ENCODE results near the gene SPACA1. TPM values are rescaled to one million over a fixed set of nuclear protein-coding genes. Genes with fewer than 3 reads are reported as not detected.

Gene SPACA1
- total RNA-seq, 2 experiments from 2014 or later = not detected

DNA sequence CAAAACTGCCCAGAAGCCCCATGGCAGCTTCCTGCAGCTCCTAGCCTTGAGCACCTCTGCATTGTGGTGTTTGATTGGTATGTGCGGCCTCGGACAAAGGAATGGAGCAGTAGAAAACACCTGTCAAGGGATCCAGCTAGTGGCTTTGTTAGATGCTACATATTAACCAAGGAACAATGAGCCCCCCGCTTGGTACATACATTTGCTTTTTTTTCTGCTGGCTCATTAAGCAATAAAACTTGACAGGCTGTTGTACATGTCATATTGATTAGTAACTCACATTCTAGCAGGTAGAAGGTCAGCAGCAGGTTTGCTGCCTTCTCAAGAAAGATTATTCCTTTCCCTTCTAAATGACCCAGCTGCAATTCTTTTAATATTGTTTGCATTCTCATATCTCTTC, 937 bp downstream of the SPACA1 start:
- H3K27ac Mint-ChIP-seq = no peak overlapping the region
- CTCF ChIA-PET = no interaction called here
- peaks cover 15% of the 10 kb centered on the region for H3K27me3 Mint-ChIP-seq

DNA sequence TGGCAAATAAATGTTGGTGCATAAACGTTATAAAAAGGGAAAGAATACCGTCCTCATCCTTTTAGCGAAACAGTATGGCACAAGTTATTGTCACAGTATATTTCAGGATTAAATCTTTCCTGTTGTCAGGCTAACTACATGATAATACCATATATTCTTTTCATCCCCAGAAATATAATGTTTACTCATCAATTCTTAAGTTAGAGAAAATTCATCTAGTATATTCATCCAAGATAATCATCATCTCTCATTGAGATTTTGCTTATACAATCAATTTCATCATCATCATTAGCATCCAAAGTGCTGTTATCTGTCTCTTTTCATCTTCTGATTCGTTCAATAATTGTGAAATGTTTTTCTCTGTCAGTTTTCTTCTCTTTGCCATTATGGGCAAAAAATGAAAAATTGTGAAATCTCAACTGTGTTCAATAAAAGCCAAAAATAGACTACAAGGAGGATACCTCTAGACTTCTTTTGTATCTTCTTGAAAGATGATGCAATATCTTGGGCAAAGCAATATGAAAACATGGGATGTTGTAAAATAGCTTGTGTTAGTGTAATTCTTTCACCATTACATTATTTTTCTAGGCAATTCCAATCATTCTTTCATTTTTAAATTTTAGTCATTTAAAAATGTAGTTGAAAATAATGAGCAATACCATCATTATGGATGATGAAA, 2.6 kb downstream of the SPACA1 start:
- no peak for ATAC-seq
- Mint-ChIP-seq H3K36me3 (peaks cover 1% of the 10 kb centered on the region), H3K9me3 (ENCODE audit: low read depth) (peaks cover 2% of the 10 kb centered on the region)

More for the DNA sequence above, 937 bp downstream of the SPACA1 start:
- no peak for ATAC-seq
- H3K36me3 Mint-ChIP-seq = peaks cover 1% of the 10 kb centered on the region
- peaks cover 2% of the 10 kb centered on the region for H3K9me3 Mint-ChIP-seq (ENCODE audit: low read depth)
- no peak for DNase-seq
- H3K4me3 Mint-ChIP-seq = no peak overlapping the region
- no peaks in the 10 kb centered on the region for H3K4me1 Mint-ChIP-seq

DNA sequence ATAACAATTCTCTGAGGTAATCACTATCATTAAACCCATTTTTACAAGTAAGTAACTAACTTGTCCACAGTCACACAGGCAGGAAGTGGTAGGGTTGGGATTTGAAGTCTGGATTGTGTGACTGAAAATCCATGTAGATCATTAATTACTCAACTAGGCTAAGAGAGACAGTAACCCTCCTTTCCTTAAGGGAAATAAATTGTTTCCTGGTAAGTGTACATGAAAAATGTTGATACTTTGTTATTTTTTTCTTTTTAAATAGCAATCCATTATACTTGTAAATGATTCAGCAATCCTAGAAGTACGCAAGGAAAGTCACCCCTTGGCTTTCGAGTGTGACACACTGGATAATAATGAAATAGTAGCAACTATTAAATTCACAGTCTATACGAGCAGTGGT, 11.6 kb downstream of the SPACA1 start:
- CTCF ChIA-PET = no interaction called here
- H3K27ac Mint-ChIP-seq = no peak overlapping the region
- no peaks in the 10 kb centered on the region for H3K4me1 Mint-ChIP-seq
- H3K9me3 Mint-ChIP-seq (ENCODE audit: low read depth) = no peaks in the 10 kb centered on the region
- H3K4me3 Mint-ChIP-seq = no peak overlapping the region
- no peak for DNase-seq
- ATAC-seq = no peak
- peaks cover 36% of the 10 kb centered on the region for H3K27me3 Mint-ChIP-seq
- H3K36me3 Mint-ChIP-seq = no peaks in the 10 kb centered on the region

More for the DNA sequence above, 2.6 kb downstream of the SPACA1 start:
- Mint-ChIP-seq H3K4me3 (no peak overlapping the region), H3K4me1 (no peaks in the 10 kb centered on the region), H3K27me3 (peaks cover 17% of the 10 kb centered on the region), H3K27ac (no peak overlapping the region)
- CTCF ChIA-PET = no interaction called here
- no peak for DNase-seq

DNA sequence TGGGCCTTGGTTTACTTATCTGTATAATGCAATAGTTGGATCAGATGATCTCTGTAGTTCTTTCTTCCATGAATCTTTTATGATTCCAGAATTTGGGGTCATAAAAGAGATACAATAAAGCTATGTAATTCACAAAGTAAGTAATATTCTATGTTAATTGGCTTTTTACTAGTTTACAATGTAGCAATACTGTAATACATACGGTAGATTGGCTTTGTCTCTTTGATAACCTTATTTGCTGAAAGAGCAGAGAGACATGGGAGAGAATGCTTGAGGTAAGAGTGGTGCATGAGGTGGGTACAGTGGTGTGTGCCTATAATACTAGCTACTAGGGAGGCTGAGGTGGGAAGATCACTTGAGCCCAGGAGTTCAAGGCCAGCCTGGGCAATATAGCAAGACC, 14.7 kb downstream of the SPACA1 start:
- Mint-ChIP-seq H3K27me3 (peaks cover 30% of the 10 kb centered on the region), H3K36me3 (no peaks in the 10 kb centered on the region), H3K27ac (no peak overlapping the region), H3K4me3 (no peak overlapping the region), H3K9me3 (ENCODE audit: low read depth) (no peaks in the 10 kb centered on the region), H3K4me1 (no peaks in the 10 kb centered on the region)
- ATAC-seq (no peak), DNase-seq (no peak)
- CTCF ChIA-PET = no interaction called here

DNA sequence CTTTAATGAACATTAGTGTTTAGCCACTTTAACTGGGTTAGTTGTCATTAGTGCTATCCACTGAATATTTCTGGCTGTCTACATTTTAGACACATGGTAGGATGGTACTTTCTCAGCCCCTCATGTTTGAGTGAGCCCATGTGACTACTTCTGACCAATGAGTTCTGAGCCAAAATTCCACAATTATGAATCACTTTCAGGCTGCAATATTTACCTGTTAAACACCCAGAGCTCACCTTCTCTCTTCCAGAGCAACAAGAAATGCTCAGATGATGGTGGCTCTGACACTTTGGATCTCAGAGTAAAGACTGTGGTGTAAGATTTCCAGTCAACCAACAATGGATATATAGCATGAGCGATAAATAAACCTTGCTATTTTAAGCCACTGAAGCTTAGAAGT, 24.8 kb downstream of the SPACA1 start:
- H3K9me3 Mint-ChIP-seq (ENCODE audit: low read depth) = no peaks in the 10 kb centered on the region
- DNase-seq (no peak), ATAC-seq (no peak)
- CTCF ChIA-PET = no interaction called here
- H3K27me3 Mint-ChIP-seq = no peaks in the 10 kb centered on the region
- H3K4me1 Mint-ChIP-seq = no peaks in the 10 kb centered on the region
- no peaks in the 10 kb centered on the region for H3K36me3 Mint-ChIP-seq
- no peak overlapping the region for H3K4me3 Mint-ChIP-seq
- H3K27ac Mint-ChIP-seq = no peak overlapping the region

DNA sequence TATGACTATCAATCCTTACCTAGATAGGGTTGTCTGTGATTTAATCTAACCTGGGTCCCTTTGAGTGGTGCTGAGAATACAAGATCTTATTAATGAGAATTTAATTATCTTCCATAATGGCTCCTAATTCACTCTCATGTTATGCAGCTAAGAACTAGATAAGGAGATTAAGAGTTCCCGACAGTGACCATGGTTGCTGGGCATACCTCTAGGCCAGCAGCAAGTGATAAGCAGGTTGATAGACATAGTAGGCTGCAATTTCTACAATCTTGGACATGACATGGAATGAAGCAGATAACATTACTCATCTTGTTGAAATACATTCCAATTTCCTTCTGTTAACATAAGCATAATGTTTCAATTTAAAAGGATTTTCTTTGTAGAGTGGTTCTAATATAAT, 27.1 kb downstream of the SPACA1 start:
- H3K27me3 Mint-ChIP-seq = no peaks in the 10 kb centered on the region
- CTCF ChIA-PET = no interaction called here

DNA sequence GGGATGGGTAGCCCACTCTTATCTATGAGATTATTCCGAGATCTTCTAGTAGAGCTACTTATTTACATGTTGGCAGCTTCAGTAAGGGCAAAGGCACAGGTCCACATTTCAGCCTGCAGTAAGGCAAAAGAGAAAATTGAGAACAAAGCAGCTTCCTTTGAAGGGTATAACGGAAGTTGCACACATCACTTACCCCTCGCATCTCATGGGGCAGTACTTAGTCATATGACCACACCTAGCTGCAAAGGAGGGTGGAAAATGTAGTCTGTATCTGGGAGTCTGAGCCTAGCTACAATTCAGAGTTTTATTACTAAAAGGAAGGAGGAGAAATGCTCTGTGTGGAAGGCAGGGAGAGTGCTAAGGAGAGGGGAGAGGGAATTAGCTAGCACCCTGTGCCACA, 29.7 kb downstream of the SPACA1 start:
- Mint-ChIP-seq H3K4me1 (no peaks in the 10 kb centered on the region), H3K4me3 (no peak overlapping the region), H3K9me3 (ENCODE audit: low read depth) (no peaks in the 10 kb centered on the region), H3K27me3 (peaks cover 3% of the 10 kb centered on the region), H3K27ac (no peak overlapping the region), H3K36me3 (no peaks in the 10 kb centered on the region)
- CTCF ChIA-PET = no interaction called here
- no peak for ATAC-seq
- DNase-seq = no peak

More for the DNA sequence above, 27.1 kb downstream of the SPACA1 start:
- Mint-ChIP-seq H3K9me3 (ENCODE audit: low read depth) (no peaks in the 10 kb centered on the region), H3K27ac (no peak overlapping the region), H3K36me3 (no peaks in the 10 kb centered on the region), H3K4me1 (no peaks in the 10 kb centered on the region), H3K4me3 (no peak overlapping the region)
- DNase-seq = no peak
- ATAC-seq = no peak

DNA sequence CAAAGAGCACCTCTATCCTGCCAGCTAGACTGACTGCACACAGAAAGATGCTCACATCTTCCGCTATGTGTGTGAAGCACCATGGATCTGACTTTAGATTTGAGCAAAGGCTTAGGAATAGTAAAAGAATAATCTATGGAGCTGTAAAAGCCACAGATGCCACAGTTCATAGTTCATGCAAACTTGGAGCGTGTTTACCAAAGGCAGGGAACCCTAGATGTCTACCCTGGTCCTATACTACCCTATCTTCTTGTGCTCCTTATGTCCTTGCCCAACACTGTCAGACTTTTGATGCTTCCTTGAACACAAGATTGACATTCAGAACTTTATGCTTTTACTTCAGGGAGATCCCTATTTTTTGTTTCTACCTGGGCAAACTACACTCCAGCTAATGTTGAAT, 39.2 kb downstream of the SPACA1 start:
- ATAC-seq (no peak), DNase-seq (no peak)
- Mint-ChIP-seq H3K4me1 (no peaks in the 10 kb centered on the region), H3K27ac (no peak overlapping the region), H3K4me3 (no peak overlapping the region), H3K9me3 (ENCODE audit: low read depth) (peaks cover 2% of the 10 kb centered on the region), H3K36me3 (no peaks in the 10 kb centered on the region), H3K27me3 (peaks cover 17% of the 10 kb centered on the region)
- CTCF ChIA-PET = no interaction called here

DNA sequence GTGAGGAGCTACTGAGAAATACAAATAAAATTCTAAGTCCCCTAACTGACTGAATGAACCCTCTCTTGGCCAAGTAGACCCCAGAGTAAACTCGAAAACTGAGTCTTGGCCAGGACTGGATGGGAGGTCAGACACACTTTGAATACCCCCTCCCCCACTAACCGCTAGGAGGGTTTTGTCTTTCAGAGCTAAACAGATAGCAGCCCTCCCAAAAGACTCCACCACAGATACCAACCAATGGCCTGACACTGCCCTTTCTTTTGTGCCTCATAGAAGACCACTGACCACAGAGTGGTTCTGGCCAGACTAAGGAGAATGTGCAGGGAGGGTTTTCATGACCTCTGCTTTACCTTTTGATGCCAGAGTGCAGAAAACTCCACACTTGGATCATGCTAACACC, 42.1 kb downstream of the SPACA1 start:
- peaks cover 12% of the 10 kb centered on the region for H3K27me3 Mint-ChIP-seq
- no peaks in the 10 kb centered on the region for H3K36me3 Mint-ChIP-seq
- no peak for DNase-seq
- no peak overlapping the region for H3K27ac Mint-ChIP-seq
- CTCF ChIA-PET = no interaction called here
- H3K4me3 Mint-ChIP-seq = no peak overlapping the region
- no peaks in the 10 kb centered on the region for H3K9me3 Mint-ChIP-seq (ENCODE audit: low read depth)
- H3K4me1 Mint-ChIP-seq = no peaks in the 10 kb centered on the region
- no peak for ATAC-seq

DNA sequence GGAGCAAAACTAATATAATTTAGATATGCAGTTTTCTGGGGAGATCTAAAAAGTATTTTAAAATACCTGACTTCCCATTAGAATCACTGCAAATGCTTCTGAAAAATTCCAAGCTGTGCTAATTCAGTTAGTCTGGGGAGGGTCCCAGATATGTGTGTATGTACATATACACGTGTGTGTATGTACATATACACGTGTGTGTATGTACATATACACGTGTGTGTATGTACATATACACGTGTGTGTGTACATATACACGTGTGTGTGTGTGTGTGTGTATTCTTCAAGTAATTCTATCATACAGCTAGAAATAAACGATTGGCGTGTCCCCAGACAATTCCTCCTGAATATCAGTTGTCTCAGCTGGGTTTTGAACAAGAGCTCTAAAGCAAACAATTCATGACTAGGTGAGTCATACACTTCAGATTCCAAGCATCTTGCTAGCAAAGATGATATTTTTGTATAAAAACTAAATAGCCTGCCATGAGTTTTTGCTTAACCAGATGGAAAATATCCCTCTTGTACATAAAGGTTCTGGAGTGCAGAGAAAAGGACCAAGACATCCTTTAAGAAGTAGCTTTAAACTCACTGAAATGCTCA, 58.2 kb downstream of the SPACA1 start:
- Mint-ChIP-seq H3K27ac (no peak overlapping the region), H3K9me3 (ENCODE audit: low read depth) (no peaks in the 10 kb centered on the region), H3K4me1 (no peaks in the 10 kb centered on the region), H3K36me3 (no peaks in the 10 kb centered on the region), H3K4me3 (no peak overlapping the region), H3K27me3 (no peaks in the 10 kb centered on the region)
- DNase-seq (no peak), ATAC-seq (no peak)
- CTCF ChIA-PET = interaction anchor here (1.1 kb wide), 1 partner anchor 9 kb away, joined by 3 read pairs; no protein-coding TSS in a partner anchor

DNA sequence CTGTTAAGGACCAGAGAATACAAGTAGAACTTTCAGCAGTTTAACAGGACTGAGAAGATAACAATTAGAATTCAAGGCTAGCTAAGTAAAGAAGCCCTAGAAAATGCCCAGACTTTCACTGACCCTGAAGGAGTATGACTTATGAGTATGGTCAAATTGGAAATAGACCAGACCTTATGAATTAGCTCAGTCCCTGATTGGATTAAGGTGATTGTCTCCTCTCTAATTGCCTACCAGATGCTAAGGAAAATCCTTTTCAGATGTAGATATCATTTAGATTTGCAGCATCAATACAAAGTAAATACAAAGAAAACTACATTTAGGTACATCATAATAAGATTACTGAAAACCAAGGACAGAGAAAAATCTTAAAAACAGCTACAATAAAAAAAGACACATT, 59.6 kb downstream of the SPACA1 start:
- CTCF ChIA-PET = interaction anchor here (1.6 kb wide), 1 partner anchor 10 kb away, joined by 3 read pairs; no protein-coding TSS in a partner anchor
- Mint-ChIP-seq H3K27ac (no peak overlapping the region), H3K4me1 (no peaks in the 10 kb centered on the region), H3K27me3 (no peaks in the 10 kb centered on the region), H3K36me3 (no peaks in the 10 kb centered on the region), H3K9me3 (ENCODE audit: low read depth) (no peaks in the 10 kb centered on the region), H3K4me3 (no peak overlapping the region)
- DNase-seq = no peak
- ATAC-seq = no peak

DNA sequence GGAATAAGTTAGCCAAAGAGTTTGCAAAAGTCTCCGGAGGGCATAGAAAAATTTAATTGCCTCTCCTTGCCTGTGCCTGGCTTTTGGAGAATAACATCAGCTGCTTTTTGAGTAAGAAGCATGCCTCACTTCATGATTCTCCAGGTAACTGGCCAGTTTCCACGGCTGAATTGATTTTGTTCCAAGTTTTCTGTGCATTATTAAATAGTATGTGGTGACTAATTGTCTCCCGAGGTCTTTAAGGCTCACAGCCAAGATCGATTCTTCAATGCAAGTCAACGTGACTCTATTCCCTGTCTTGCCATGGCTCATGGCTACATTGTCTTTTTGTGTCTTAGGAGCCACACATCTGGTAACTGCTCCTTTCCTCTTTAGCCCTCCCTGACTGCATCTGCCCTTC, 64.3 kb downstream of the SPACA1 start:
- CTCF ChIA-PET = no interaction called here
- no peaks in the 10 kb centered on the region for H3K4me1 Mint-ChIP-seq
- no peak for ATAC-seq
- H3K4me3 Mint-ChIP-seq = no peak overlapping the region
- no peaks in the 10 kb centered on the region for H3K9me3 Mint-ChIP-seq (ENCODE audit: low read depth)
- no peak overlapping the region for H3K27ac Mint-ChIP-seq
- DNase-seq = no peak
- H3K27me3 Mint-ChIP-seq = no peaks in the 10 kb centered on the region
- no peaks in the 10 kb centered on the region for H3K36me3 Mint-ChIP-seq

DNA sequence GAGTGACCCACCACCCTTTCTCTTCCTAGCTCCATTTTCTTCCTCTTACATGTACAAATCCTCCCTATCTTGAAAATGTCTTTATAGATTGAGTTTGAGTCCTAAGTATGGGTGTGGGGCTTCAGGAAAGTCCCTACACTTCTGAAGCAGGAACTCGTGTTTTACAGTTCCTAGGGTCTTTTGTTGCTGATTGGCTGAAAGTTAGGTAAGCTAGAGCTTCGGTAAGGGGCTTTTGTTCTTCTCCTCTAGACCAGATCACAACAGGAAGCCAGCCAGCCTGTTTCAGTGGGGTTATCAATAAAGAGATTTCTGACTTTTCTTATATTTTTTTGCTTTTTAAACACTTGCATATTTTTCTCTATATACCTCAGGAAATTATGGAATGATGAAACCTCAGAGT, 67.2 kb downstream of the SPACA1 start:
- Mint-ChIP-seq H3K9me3 (ENCODE audit: low read depth) (no peaks in the 10 kb centered on the region), H3K4me3 (no peak overlapping the region), H3K4me1 (no peaks in the 10 kb centered on the region), H3K36me3 (no peaks in the 10 kb centered on the region), H3K27me3 (no peaks in the 10 kb centered on the region), H3K27ac (no peak overlapping the region)
- ATAC-seq (no peak), DNase-seq (no peak)
- CTCF ChIA-PET = interaction anchor here (0.8 kb wide), 1 partner anchor 9 kb away, joined by 3 read pairs; no protein-coding TSS in a partner anchor

DNA sequence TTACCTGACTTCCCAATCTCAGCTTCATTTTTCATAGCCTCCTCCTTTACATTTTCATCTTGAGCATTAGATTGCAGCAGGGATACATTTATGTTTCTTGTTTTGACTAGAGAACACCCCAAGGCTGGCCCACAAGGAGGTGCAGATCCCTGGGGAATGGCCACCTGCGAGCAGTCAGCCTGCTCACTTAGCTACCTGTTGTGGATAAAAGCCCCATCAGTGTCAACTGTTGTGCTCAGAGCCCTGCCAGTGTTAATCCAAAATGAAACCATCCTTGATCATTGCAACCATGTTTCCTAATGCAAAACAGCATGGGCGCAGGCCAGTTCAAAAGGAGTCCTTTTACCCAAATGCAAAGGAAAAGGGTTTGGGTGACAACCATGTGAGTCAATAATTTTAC, 67.7 kb downstream of the SPACA1 start:
- Mint-ChIP-seq H3K4me1 (no peaks in the 10 kb centered on the region), H3K27ac (no peak overlapping the region), H3K4me3 (no peak overlapping the region), H3K27me3 (no peaks in the 10 kb centered on the region), H3K36me3 (no peaks in the 10 kb centered on the region), H3K9me3 (ENCODE audit: low read depth) (no peaks in the 10 kb centered on the region)
- no peak for DNase-seq
- no peak for ATAC-seq
- CTCF ChIA-PET = interaction anchor here (0.8 kb wide), 1 partner anchor 9 kb away, joined by 3 read pairs; no protein-coding TSS in a partner anchor

All from activated CD8-positive, alpha-beta memory T cell treated with anti-CD3 and anti-CD28 coated beads, Interleukin-2, amount 10 ng/mL, durations not matched to agents 7 days and 5 days (primary cell).